Activated T-cell treated with anti-CD3 and anti-CD28 coated beads for 24 hours (primary cell): ENCODE results near the gene NCAPG2.

Experiments
- DNase-seq: peaks from one replicate; pipeline ENCODE4 v3.0.0-alpha.2; 2020; ENCODE audit warnings: low read depth

The NCAPG2 gene

GRCh38 chr7:158734861-158735260 lies 30.3 kb upstream of the NCAPG2 start:
- no peak for DNase-seq

GRCh38 chr7:158733775-158734494 lies 29.3 kb upstream of the NCAPG2 start:
- DNase-seq, result no peak

GRCh38 chr7:158733220-158733519 lies 28.6 kb upstream of the NCAPG2 start:
- no peak for DNase-seq

GRCh38 chr7:158732494-158733219 lies 28.1 kb upstream of the NCAPG2 start:
- DNase-seq, result no peak

GRCh38 chr7:158731761-158732160 lies 27.2 kb upstream of the NCAPG2 start:
- DNase-seq, result no peak

- no peak for DNase-seq
Observed at GRCh38 chr7:158730383-158731346, 26.1 kb upstream of the NCAPG2 start.

GRCh38 chr7:158729646-158730382 lies 25.2 kb upstream of the NCAPG2 start:
- no peak for DNase-seq

- no peak for DNase-seq
Observed at GRCh38 chr7:158728911-158729645, 24.5 kb upstream of the NCAPG2 start.

- no peak for DNase-seq
Observed at GRCh38 chr7:158727690-158728089, 23.1 kb upstream of the NCAPG2 start.

- no peak for DNase-seq
Observed at GRCh38 chr7:158726277-158726807, 21.7 kb upstream of the NCAPG2 start.

GRCh38 chr7:158725506-158725800 lies 20.8 kb upstream of the NCAPG2 start:
- DNase-seq, result no peak

- no peak for DNase-seq
Observed at GRCh38 chr7:158724658-158725505, 20.3 kb upstream of the NCAPG2 start.

GRCh38 chr7:158723714-158724385 lies 19.2 kb upstream of the NCAPG2 start:
- no peak for DNase-seq

GRCh38 chr7:158723266-158723665 lies 18.7 kb upstream of the NCAPG2 start:
- no peak for DNase-seq

GRCh38 chr7:158722574-158723237 lies 18.1 kb upstream of the NCAPG2 start:
- no peak for DNase-seq

GRCh38 chr7:158720112-158720511 lies 15.5 kb upstream of the NCAPG2 start:
- no peak for DNase-seq

GRCh38 chr7:158716802-158717201 lies 12.2 kb upstream of the NCAPG2 start:
- no peak for DNase-seq

GRCh38 chr7:158710651-158711102 lies 6.1 kb upstream of the NCAPG2 start:
- no peak for DNase-seq

GRCh38 chr7:158707610-158708009 lies 3.0 kb upstream of the NCAPG2 start:
- no peak for DNase-seq
